Measurements from ENCODE around the gene GADD45GIP1.

Gene GADD45GIP1

DNA sequence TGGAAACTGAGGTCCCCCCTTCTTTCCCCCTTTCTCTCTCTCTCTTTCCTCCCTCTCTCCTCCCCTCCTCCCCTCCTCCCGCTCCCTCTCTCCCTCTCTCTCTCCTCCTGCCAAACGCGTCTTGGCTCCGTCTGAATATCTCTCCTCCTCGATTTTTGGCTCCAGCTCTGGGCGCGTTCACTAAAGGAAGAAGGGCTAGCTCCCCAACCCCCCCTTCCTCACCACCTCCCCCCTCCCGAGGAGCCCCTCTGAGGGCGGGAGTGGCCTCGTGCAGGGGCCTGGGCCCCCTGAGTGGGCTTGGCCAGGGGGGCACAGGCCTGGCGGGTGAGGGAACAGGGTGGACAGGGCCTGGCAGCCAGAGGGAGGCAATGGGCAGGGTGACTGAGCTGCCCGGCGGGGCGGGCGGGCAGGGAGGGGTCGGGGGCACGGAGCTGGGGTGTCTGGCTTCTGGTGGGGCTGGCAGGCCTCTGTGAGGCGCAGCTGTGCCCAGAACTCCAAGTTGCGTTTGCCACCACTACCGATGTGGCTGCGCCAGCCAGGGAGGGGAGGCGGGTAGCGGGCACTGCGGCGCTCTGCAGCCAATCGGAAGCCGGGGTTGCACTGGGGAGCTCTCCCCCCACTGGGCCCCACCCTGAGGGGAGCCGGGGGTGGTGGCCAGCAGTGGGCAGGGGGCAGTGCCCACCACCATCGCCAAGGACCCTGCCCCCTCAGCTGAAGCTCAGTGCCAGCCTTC lies 45.3 kb upstream of the GADD45GIP1 start:
- H3K9me3 Mint-ChIP-seq: no peaks in the 10 kb centered on the region
- H3K27ac Mint-ChIP-seq: no peak overlapping the region
- H3K4me3 Mint-ChIP-seq: peak overlapping the region in 2 of 3 experiments; percentile 21 to 34
- peaks cover 38% of the 10 kb centered on the region for H3K4me1 Mint-ChIP-seq
- peaks cover 12% of the 10 kb centered on the region for H3K36me3 Mint-ChIP-seq (ENCODE audit: low read depth)
- TF ChIP-seq, protein P1, sequence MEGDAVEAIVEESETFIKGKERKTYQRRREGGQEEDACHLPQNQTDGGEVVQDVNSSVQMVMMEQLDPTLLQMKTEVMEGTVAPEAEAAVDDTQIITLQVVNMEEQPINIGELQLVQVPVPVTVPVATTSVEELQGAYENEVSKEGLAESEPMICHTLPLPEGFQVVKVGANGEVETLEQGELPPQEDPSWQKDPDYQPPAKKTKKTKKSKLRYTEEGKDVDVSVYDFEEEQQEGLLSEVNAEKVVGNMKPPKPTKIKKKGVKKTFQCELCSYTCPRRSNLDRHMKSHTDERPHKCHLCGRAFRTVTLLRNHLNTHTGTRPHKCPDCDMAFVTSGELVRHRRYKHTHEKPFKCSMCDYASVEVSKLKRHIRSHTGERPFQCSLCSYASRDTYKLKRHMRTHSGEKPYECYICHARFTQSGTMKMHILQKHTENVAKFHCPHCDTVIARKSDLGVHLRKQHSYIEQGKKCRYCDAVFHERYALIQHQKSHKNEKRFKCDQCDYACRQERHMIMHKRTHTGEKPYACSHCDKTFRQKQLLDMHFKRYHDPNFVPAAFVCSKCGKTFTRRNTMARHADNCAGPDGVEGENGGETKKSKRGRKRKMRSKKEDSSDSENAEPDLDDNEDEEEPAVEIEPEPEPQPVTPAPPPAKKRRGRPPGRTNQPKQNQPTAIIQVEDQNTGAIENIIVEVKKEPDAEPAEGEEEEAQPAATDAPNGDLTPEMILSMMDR (IDR thresholded peaks at IDR 0.05; ENCODE audit: unreplicated experiment in 3 of 3): no peak
- H3K27me3 Mint-ChIP-seq (ENCODE audit: low read depth): peaks cover 85% of the 10 kb centered on the region

DNA sequence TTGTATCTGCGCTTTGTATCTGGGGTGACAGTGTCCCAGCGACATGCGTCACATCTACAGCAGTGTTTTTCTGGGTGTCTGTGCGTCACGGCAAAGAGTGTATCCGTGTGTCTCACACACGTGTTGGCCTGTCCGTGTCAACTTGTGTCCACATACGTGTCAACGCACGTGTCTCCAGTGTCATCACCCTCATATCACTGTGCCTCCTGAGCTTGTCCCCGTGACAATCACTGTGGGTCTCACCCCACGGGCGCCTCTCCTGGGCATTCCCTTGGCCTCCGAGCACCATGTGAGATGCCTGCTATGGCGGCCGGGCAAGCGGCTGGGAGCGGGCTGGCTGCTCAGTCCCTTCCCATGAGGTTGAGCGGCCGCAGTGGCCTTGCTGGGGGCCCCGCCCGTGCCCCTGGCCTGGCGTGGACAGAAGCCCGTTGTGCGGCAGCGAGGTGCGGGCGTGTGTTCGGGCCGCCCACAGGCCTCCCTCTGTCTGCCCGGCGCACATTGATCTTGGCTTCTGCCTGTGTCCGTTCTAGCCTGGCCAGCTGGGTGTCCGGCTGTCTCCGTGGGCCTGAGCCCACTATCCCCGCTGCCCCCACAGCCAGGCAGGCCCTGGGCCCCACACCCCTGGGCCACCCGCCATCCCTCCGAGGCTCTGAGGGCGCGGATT lies 44.6 kb upstream of the GADD45GIP1 start:
- TF ChIP-seq, protein P1 (IDR thresholded peaks at IDR 0.05; ENCODE audit: unreplicated experiment in 3 of 3): no peak
- Mint-ChIP-seq H3K9me3 (no peaks in the 10 kb centered on the region), H3K27me3 (ENCODE audit: low read depth) (peaks cover 87% of the 10 kb centered on the region), H3K27ac (peak overlapping the region in 2 of 3 experiments; percentile 33 to 59), H3K4me3 (peak overlapping the region in 2 of 3 experiments; percentile 21 to 27), H3K36me3 (ENCODE audit: low read depth) (peaks cover 12% of the 10 kb centered on the region), H3K4me1 (peaks cover 38% of the 10 kb centered on the region)

DNA sequence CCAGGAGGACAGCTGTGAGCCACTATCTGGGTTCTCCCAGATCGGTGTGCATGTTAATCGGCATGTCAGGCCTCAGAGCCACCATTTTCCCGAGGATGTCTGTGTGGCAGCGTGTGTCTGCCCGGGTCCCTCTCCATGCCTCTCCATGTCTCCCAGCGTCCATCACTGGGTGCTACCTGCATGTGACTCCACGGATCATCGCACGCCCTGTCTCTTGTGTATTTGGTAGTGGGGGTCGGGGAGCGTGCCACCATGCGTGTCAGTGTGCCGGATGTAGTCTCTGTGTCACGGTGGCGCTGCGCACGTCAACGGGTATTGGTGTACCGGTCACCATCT lies 44.1 kb upstream of the GADD45GIP1 start:
- H3K4me1 Mint-ChIP-seq: peaks cover 38% of the 10 kb centered on the region
- TF ChIP-seq, protein P1 (IDR thresholded peaks at IDR 0.05; ENCODE audit: unreplicated experiment in 3 of 3): no peak
- peaks cover 12% of the 10 kb centered on the region for H3K36me3 Mint-ChIP-seq (ENCODE audit: low read depth)
- H3K4me3 Mint-ChIP-seq: peak overlapping the region in 2 of 3 experiments; percentile 15 to 27
- peaks cover 85% of the 10 kb centered on the region for H3K27me3 Mint-ChIP-seq (ENCODE audit: low read depth)
- peak overlapping the region in 2 of 3 experiments; percentile 33 to 59 for H3K27ac Mint-ChIP-seq
- no peaks in the 10 kb centered on the region for H3K9me3 Mint-ChIP-seq

DNA sequence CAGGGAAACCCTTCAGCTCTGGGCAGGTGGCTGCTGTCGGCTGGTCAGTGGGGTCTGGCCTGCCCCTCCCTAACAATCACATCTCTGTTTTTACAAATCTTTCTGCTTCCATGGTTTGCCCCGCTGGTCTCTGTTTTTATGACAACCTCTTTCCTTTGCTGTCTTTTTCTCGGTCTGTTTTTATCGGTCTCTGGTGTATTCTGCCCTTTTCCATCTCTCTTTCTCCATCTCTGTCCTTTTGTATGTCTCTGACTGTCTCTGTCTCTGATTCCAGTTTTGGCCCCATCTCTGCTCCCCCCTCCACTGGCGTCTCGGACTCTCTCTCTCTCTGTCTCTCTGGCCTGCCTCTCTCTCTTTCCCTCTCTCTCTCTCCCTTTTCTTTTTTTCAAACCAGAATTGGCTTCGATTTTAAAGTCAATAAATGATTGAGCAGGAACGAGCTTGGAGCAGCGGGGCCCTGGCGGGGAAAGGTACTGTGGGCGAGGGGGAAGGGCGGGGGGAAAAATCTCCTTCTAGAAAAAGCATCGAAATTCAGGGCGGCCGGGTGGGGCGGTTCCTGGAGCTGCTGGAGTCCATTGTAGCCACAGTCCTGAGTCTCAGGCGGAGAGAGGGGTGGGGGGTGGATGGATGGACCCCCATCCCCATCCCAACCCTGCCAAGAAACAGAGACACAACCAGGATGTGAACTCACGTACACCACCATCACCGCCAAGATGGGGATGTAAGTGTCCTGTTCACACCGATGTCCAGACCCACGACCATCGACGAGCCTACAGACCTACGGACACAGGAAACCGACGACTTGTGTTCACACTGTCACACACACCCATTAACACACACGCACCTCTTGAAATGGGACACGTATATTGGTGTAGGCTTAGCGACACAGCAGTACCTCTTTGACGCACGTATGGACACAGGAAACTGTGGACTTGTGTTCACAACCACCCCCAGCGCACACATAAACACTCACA lies 41.2 kb upstream of the GADD45GIP1 start:
- peaks cover 79% of the 10 kb centered on the region for H3K27me3 Mint-ChIP-seq (ENCODE audit: low read depth)
- H3K36me3 Mint-ChIP-seq (ENCODE audit: low read depth): peaks cover 10% of the 10 kb centered on the region
- H3K27ac Mint-ChIP-seq: peak overlapping the region in 2 of 3 experiments; percentile 81 to 92
- H3K4me1 Mint-ChIP-seq: peaks cover 30% of the 10 kb centered on the region
- peak overlapping the region; percentile 69 to 87 (median 87) for H3K4me3 Mint-ChIP-seq
- TF ChIP-seq, protein P1 (IDR thresholded peaks at IDR 0.05; ENCODE audit: unreplicated experiment in 3 of 3): no peak
- H3K9me3 Mint-ChIP-seq: peaks cover 2% of the 10 kb centered on the region

DNA sequence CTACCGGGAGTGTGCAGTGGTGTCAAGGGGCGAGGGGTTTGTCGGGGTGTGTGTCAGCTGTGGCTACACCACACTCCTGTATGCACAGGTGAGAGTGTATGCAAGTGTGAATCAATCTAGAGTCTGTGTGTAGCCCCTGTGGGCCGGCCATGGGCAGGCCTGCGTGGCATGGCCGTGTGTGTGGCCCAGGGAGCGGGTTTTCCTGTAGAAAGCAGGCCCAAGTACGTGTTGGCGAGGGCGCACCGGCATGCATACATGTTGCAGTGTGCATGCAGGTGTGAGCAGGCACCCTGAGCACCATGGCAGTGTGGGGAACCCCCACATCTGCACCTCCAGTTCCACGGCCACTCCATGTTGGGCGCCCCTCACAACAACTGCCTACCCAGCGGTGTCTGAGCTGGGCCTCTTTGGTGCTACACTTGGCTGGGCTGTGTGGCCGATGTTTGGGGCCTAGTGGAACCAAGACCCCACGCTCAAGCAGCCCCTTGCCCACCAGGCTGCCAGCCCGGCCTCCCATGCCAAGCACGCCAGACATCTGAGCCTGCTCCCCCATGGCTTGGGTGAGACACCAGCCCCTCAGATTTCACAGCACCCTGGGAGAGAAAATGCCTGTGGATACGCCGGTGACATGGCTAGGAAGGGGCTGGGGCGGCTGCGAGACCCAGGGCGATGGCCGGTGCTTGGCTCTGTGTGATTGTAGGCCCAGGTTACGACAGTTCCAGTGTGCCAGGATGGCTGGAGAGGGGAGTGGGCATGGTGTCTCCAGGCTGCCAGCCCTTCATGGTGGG lies 40.4 kb upstream of the GADD45GIP1 start:
- Mint-ChIP-seq H3K27ac (peak overlapping the region in 2 of 3 experiments; percentile 81 to 92), H3K27me3 (ENCODE audit: low read depth) (peaks cover 83% of the 10 kb centered on the region), H3K4me3 (peak overlapping the region; percentile 69 to 87 (median 87)), H3K9me3 (peaks cover 2% of the 10 kb centered on the region), H3K36me3 (ENCODE audit: low read depth) (peaks cover 8% of the 10 kb centered on the region), H3K4me1 (peaks cover 26% of the 10 kb centered on the region)
- TF ChIP-seq, protein P1 (IDR thresholded peaks at IDR 0.05; ENCODE audit: unreplicated experiment in 3 of 3): no peak
